Measurements from ENCODE around the gene CTR9. TPM values are rescaled to one million over a fixed set of nuclear protein-coding genes. Genes with fewer than 3 reads are reported as not detected.

The CTR9 gene
- total RNA-seq, 3 donors from 2014 or later (not counting 1 experiment from before 2014, with no cell fraction given), result 30.6 to 47.3 (median 38.0) TPM

GRCh38 chr11:10747733-10748132 lies 3.3 kb upstream of the CTR9 start:
- Histone ChIP-seq H3K27me3 (ENCODE audit: control insufficient read depth, insufficient read depth, low read length) (no peaks in the 10 kb centered on the region), H3K36me3 (ENCODE audit: control insufficient read depth, insufficient read depth, low read length) (peaks cover 1% of the 10 kb centered on the region), H3K4me1 (ENCODE audit: control insufficient read depth, insufficient read depth, low read length) (peaks cover 30% of the 10 kb centered on the region), H3K9me3 (ENCODE audit: control insufficient read depth, insufficient read depth, low read length) (no peaks in the 10 kb centered on the region), H3K4me3 (ENCODE audit: low read length) (no peak overlapping the region), H3K27ac (ENCODE audit: low read length) (no peak overlapping the region)
- H3K27ac Mint-ChIP-seq, result no peak overlapping the region
- H3K9me3 Mint-ChIP-seq, result no peaks in the 10 kb centered on the region
- ATAC-seq (no peak), DNase-seq (no peak)
- TF ChIP-seq CTCF (IDR thresholded peaks at IDR 0.05), result no peak
- intact Hi-C loops (cut with micrococcal nuclease), result no loop called here
- H3K36me3 Mint-ChIP-seq, result no peaks in the 10 kb centered on the region
- H3K4me3 Mint-ChIP-seq, result no peak overlapping the region
- H3K27me3 Mint-ChIP-seq (ENCODE audit: low read depth in 2 of 2), result no peaks in the 10 kb centered on the region
- H3K4me1 Mint-ChIP-seq, result peaks cover 35 to 43% of the 10 kb centered on the region in 2 donors

GRCh38 chr11:10749476-10749875 lies 1.6 kb upstream of the CTR9 start:
- H3K4me3 ChIP-seq (ENCODE audit: low read length), result no peak overlapping the region
- ATAC-seq (no peak), DNase-seq (no peak)
- Mint-ChIP-seq H3K36me3 (no peaks in the 10 kb centered on the region), H3K9me3 (no peaks in the 10 kb centered on the region), H3K27ac (no peak overlapping the region), H3K4me1 (peaks cover 18 to 27% of the 10 kb centered on the region in 2 donors), H3K4me3 (peak overlapping the region; percentile 0), H3K27me3 (ENCODE audit: low read depth in 2 of 2) (no peaks in the 10 kb centered on the region)
- H3K36me3 ChIP-seq (ENCODE audit: control insufficient read depth, insufficient read depth, low read length), result peaks cover 12% of the 10 kb centered on the region
- intact Hi-C loops (cut with micrococcal nuclease), result no loop called here
- 59% methylated on average over 2 of the region's 2 CpGs for whole genome bisulfite sequencing (ENCODE audit: insufficient coverage)
- no peak overlapping the region for H3K27ac ChIP-seq (ENCODE audit: low read length)
- peaks cover 17% of the 10 kb centered on the region for H3K4me1 ChIP-seq (ENCODE audit: control insufficient read depth, insufficient read depth, low read length)
- no peak for TF ChIP-seq CTCF (IDR thresholded peaks at IDR 0.05)
- H3K9me3 ChIP-seq (ENCODE audit: control insufficient read depth, insufficient read depth, low read length), result no peaks in the 10 kb centered on the region
- H3K27me3 ChIP-seq (ENCODE audit: control insufficient read depth, insufficient read depth, low read length), result no peaks in the 10 kb centered on the region

GRCh38 chr11:10751581-10751940 lies 515 bp downstream of the CTR9 start:
- whole genome bisulfite sequencing (ENCODE audit: insufficient coverage), result 1% methylated on average over 14 of the region's 14 CpGs
- Histone ChIP-seq H3K9me3 (ENCODE audit: control insufficient read depth, insufficient read depth, low read length) (no peaks in the 10 kb centered on the region), H3K4me1 (ENCODE audit: control insufficient read depth, insufficient read depth, low read length) (peaks cover 15% of the 10 kb centered on the region), H3K4me3 (ENCODE audit: low read length) (peak overlapping the region; percentile 78), H3K27me3 (ENCODE audit: control insufficient read depth, insufficient read depth, low read length) (no peaks in the 10 kb centered on the region), H3K27ac (ENCODE audit: low read length) (peak overlapping the region; percentile 47), H3K36me3 (ENCODE audit: control insufficient read depth, insufficient read depth, low read length) (peaks cover 30% of the 10 kb centered on the region)
- peak overlapping the region; percentile 94 for H3K4me3 Mint-ChIP-seq
- peaks cover 17 to 23% of the 10 kb centered on the region in 2 donors for H3K4me1 Mint-ChIP-seq
- DNase-seq (no peak), ATAC-seq (peak in 2 of 3 donors; percentile 14 to 28)
- intact Hi-C loops (cut with micrococcal nuclease), result loop anchor here (1.0 to 2.0 kb wide), 2 partner anchors 8 to 57 kb away; partner anchors contain the start of gene EIF4G2
- peak overlapping the region; percentile 85 to 89 for H3K27ac Mint-ChIP-seq
- no peaks in the 10 kb centered on the region for H3K27me3 Mint-ChIP-seq (ENCODE audit: low read depth in 2 of 2)
- TF ChIP-seq CTCF (IDR thresholded peaks at IDR 0.05), result no peak
- no peaks in the 10 kb centered on the region for H3K36me3 Mint-ChIP-seq
- H3K9me3 Mint-ChIP-seq, result no peaks in the 10 kb centered on the region

DNA sequence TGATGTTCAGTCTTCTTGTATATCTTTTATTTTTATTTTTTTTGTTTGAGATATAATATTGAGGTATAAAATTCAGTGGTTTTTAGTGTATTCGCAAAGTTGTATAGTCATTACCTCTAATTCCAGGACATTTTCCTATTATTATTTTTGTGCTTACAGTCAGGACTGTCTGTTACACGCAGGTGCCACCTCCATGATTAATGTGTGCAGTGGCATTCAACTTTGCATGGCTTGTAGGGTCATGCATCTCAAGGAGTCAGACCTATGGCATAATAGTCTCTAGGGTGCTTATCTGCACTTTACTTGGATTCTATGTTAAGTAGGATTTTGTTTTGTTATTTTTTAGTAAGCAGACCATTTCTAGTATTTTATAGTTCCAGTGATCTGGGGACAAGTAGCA lies 1.0 kb downstream of the CTR9 start:
- H3K27ac ChIP-seq (ENCODE audit: low read length), result no peak overlapping the region
- intact Hi-C loops (cut with micrococcal nuclease), result no loop called here

More for the DNA sequence above, 1.0 kb downstream of the CTR9 start:
- no peaks in the 10 kb centered on the region for H3K27me3 ChIP-seq (ENCODE audit: control insufficient read depth, insufficient read depth, low read length)
- Mint-ChIP-seq H3K4me3 (peak overlapping the region; percentile 94), H3K9me3 (no peaks in the 10 kb centered on the region), H3K4me1 (peaks cover 17 to 23% of the 10 kb centered on the region in 2 donors), H3K27me3 (ENCODE audit: low read depth in 2 of 2) (no peaks in the 10 kb centered on the region), H3K27ac (peak overlapping the region; percentile 85 to 89), H3K36me3 (no peaks in the 10 kb centered on the region)
- no peak for DNase-seq
- 13% methylated on average over 1 of the region's 2 CpGs for WGBS (ENCODE audit: insufficient coverage)
- no peak for TF ChIP-seq CTCF (IDR thresholded peaks at IDR 0.05)
- peaks cover 15% of the 10 kb centered on the region for H3K4me1 ChIP-seq (ENCODE audit: control insufficient read depth, insufficient read depth, low read length)
- no peak for ATAC-seq
- H3K9me3 ChIP-seq (ENCODE audit: control insufficient read depth, insufficient read depth, low read length), result no peaks in the 10 kb centered on the region
- H3K4me3 ChIP-seq (ENCODE audit: low read length), result peak overlapping the region; percentile 78
- H3K36me3 ChIP-seq (ENCODE audit: control insufficient read depth, insufficient read depth, low read length), result peaks cover 35% of the 10 kb centered on the region
